OCI-LY7 (cell line): ENCODE data around the gene HLA-A.

Experiments used
- EZH2phosphoT487 ChIP-seq: fragments of 200-600 bp; sonication (generic); IDR thresholded peaks from 2 replicates; pipeline ENCODE4 v1.6.1; 2018; ENCODE audit warnings: low read depth, borderline replicate concordance, mild to moderate bottlenecking, mixed run types, antibody characterized with exemption, low read length, moderate library complexity, mixed read lengths
- TF ChIP-seq, protein P1 (sequence below): fragments of 200-600 bp; sonication (generic); conservative IDR thresholded peaks from 2 replicates; pipeline ENCODE4 v1.5.1; 2014; ENCODE audit warnings: mild to moderate bottlenecking, antibody characterized with exemption, low read length, moderate library complexity, mixed read lengths

DNA sequence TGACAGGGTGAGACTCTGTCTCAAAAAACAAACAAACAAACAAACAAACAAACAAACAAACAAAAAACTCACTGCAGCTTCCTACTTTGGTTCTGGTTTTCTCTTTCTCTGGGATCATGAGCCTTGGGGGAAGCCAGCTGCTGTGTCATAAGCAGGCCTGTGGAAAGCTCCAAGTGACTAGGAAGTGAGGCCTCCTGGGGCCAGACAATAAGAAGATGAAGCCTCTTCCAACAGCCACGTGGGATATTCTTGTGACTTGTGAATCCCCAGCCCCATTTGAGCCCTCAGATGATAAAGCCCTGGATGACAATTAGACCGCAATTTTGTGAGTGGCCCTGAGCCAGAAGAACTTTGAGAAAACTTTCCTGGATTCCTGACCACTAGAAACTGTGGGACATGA, 11.4 kb downstream of the HLA-A start:
- TF ChIP-seq, protein P1, sequence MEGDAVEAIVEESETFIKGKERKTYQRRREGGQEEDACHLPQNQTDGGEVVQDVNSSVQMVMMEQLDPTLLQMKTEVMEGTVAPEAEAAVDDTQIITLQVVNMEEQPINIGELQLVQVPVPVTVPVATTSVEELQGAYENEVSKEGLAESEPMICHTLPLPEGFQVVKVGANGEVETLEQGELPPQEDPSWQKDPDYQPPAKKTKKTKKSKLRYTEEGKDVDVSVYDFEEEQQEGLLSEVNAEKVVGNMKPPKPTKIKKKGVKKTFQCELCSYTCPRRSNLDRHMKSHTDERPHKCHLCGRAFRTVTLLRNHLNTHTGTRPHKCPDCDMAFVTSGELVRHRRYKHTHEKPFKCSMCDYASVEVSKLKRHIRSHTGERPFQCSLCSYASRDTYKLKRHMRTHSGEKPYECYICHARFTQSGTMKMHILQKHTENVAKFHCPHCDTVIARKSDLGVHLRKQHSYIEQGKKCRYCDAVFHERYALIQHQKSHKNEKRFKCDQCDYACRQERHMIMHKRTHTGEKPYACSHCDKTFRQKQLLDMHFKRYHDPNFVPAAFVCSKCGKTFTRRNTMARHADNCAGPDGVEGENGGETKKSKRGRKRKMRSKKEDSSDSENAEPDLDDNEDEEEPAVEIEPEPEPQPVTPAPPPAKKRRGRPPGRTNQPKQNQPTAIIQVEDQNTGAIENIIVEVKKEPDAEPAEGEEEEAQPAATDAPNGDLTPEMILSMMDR = no peak
- TF ChIP-seq EZH2phosphoT487 = no peak
